A549 (cell line): ENCODE results near the gene IPO5.

ENCODE experiments used
- CEBPB ChIP-seq, 2 experiments: fragments of >200 bp in 1 of 2; sonication (Bioruptor Twin) in 1 of 2; formaldehyde crosslinking in 1 of 2; IDR thresholded peaks; 2 replicates each; pipeline ENCODE4 v1.6.1; 2012 to 2016
- MYC ChIP-seq: IDR thresholded peaks from 2 replicates; pipeline ENCODE4 v1.6.1; 2012; ENCODE audit warnings: mild to moderate bottlenecking, inconsistent platforms, low read length, improper control_type of control experiment, borderline replicate concordance
- POLR2A ChIP-seq: IDR thresholded peaks from 2 replicates; pipeline ENCODE4 v1.6.1; 2012; ENCODE audit warnings: mild to moderate bottlenecking, low read length
- SREBF2 ChIP-seq: fragments of 450-650 bp; IDR thresholded peaks from 2 replicates; pipeline ENCODE4 v1.6.1; 2014; ENCODE audit warnings: mild to moderate bottlenecking, moderate library complexity
- TF ChIP-seq, protein P1 (sequence below): fragments of >200 bp; sonication (Bioruptor Twin); formaldehyde crosslinking; IDR thresholded peaks from 3 replicates; pipeline ENCODE4 v1.5.1; 2016
- TF ChIP-seq, protein P2 (sequence below): fragments of 450-650 bp; IDR thresholded peaks from 2 replicates; pipeline ENCODE4 v1.6.1; 2014; ENCODE audit warnings: antibody characterized with exemption

DNA sequence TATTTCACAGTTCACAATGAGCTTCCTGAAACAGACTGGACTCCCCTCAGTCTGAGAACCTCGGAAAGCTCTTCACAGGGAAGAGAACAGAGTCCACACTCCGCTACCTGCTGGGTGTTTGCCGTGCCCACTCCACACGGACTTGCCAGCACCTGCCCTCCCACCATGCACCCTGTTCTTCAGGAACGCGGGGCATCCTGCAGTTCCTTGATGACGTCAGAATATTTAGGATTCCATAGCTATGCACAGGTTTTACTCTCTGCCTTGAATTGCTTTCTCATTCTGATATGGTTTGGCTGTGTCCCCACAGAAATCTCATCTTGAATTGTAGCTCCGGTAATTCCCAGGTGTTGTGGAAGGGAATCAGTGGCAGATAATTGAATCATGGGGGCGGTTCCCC, 115.0 kb downstream of the IPO5 start:
- TF ChIP-seq POLR2A (no peak), SREBF2 (no peak), MYC (no peak), CEBPB (IDR thresholded peaks at IDR 0.05) (no peak)
- TF ChIP-seq, protein P1, sequence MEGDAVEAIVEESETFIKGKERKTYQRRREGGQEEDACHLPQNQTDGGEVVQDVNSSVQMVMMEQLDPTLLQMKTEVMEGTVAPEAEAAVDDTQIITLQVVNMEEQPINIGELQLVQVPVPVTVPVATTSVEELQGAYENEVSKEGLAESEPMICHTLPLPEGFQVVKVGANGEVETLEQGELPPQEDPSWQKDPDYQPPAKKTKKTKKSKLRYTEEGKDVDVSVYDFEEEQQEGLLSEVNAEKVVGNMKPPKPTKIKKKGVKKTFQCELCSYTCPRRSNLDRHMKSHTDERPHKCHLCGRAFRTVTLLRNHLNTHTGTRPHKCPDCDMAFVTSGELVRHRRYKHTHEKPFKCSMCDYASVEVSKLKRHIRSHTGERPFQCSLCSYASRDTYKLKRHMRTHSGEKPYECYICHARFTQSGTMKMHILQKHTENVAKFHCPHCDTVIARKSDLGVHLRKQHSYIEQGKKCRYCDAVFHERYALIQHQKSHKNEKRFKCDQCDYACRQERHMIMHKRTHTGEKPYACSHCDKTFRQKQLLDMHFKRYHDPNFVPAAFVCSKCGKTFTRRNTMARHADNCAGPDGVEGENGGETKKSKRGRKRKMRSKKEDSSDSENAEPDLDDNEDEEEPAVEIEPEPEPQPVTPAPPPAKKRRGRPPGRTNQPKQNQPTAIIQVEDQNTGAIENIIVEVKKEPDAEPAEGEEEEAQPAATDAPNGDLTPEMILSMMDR, result no peak
- TF ChIP-seq, protein P2, sequence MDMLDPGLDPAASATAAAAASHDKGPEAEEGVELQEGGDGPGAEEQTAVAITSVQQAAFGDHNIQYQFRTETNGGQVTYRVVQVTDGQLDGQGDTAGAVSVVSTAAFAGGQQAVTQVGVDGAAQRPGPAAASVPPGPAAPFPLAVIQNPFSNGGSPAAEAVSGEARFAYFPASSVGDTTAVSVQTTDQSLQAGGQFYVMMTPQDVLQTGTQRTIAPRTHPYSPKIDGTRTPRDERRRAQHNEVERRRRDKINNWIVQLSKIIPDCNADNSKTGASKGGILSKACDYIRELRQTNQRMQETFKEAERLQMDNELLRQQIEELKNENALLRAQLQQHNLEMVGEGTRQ, result no peak
